Fibroblast of the aortic adventitia (primary cell): ENCODE results near the gene ERN2. TPM values are rescaled to one million over a fixed set of nuclear protein-coding genes. Genes with fewer than 3 reads are reported as not detected.
"Not testable (repeated sequence)": the region's sequence is repeated elsewhere in the genome, so short reads cannot be mapped to it uniquely, and the experiment has no call there.

Experiments
- DNase-seq: peaks from one replicate; pipeline ENCODE4 v3.0.0-alpha.2; 2010; ENCODE audit warnings: low read depth
- H3K4me3 ChIP-seq: 2 replicates; pipeline ENCODE4 v1.5.1; 2011; ENCODE audit warnings: low read depth, mild to moderate bottlenecking, control low read depth, low read length, moderate library complexity
- CTCF ChIP-seq: IDR thresholded peaks from 2 replicates; pipeline ENCODE4 v1.5.1; 2011; ENCODE audit warnings: mild to moderate bottlenecking, low read length, control low read depth, inconsistent platforms; ENCODE audit not compliant: insufficient read depth
- total RNA-seq: library from RNA; depleted of rRNA; stranded (reverse); fragments of >200 nt; gene quantifications from 2 replicates; pipeline ENCODE4 v1.2.3, GENCODE V29; 2012; ENCODE audit warnings: low replicate concordance

ERN2 gene
- total RNA-seq, 1 donor = not detected

DNA sequence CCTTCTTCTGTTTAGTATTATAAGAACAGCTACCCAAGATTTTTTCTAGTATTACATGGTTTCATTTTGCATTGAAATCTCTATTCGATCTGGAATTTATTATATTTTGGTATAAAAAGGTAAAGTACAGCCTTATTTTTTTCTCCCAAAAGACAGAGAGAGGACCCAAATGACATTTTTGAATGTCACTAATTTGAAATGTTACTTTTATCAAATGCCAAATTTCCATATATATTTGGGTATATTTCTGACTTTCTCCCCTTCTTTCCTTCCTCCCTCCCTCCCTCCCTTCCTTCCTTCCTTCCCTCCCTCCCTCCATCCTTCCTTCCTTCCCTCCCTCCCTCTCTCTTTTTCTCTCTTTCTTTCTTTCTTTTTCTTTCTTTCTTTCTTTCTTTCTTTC lies 35.6 kb upstream of the ERN2 start:
- no peak for TF ChIP-seq CTCF
- DNase-seq = no peak
- no peak overlapping the region for H3K4me3 ChIP-seq

- DNase-seq = no peak
- TF ChIP-seq CTCF = no peak
- H3K4me3 ChIP-seq = no peak overlapping the region
Measured at GRCh38 chr16:23745263-23745662, 32.2 kb upstream of the ERN2 start.

DNA sequence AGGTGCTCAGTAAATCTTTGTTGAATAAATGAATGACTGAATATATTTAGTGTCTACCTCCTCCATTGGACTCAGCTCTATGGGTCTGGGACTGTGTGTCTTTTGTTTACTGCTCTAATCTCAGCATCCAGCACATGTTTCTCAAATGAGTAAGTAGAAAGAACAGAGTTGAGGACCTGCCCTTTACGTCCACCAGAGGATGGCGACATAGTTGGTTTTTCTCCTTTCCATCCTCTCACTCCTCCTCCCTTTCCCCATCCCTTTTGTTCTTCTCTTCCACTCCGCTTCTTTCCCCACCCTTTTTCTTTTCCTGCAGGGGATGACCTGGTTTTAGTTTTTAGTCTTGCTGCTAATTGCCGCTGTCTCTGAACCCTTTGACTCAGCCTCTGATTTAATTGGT lies 29.7 kb upstream of the ERN2 start:
- TF ChIP-seq CTCF = no peak
- no peak overlapping the region for H3K4me3 ChIP-seq
- no peak for DNase-seq

DNA sequence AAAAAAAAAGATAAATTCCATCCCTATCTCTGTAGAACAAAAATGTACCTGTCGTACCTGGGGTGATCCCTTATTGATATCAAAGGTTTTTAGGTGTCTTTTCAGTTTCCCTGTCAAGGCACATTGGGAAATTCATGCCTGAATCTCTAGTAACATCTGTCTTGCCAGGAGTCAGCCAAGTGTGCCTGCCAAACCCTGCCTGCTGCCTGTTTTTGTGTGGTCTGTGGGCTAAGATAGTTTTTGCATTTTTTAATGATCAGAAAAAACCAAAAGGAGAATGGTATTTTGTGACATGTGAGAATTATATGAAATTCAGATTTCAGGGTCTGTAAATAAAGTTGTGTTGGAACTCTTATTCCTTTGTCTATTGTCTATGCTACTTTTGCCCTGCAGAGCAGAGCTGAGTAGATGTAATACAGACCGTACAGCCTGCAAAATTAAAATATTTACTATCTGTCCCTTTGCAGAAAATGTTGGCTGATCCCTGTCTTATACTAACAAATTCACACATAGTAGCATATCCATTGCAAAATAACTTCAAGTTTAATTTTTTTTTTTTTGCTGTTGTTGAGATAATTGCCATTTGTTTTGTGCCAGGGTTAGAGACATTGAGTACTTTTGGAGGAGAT lies 28.8 kb upstream of the ERN2 start:
- H3K4me3 ChIP-seq = no peak overlapping the region
- TF ChIP-seq CTCF = no peak
- DNase-seq = no peak

- DNase-seq = no peak
Measured at GRCh38 chr16:23739516-23739915, 26.5 kb upstream of the ERN2 start.

GRCh38 chr16:23737423-23738028 lies 24.5 kb upstream of the ERN2 start:
- H3K4me3 ChIP-seq, DNase-seq: not testable (repeated sequence)

More at GRCh38 chr16:23739516-23739915, 26.5 kb upstream of the ERN2 start:
- TF ChIP-seq CTCF = no peak
- H3K4me3 ChIP-seq = no peak overlapping the region

- peak overlapping the region; percentile 18 for H3K4me3 ChIP-seq
- DNase-seq = peak; percentile 5
- TF ChIP-seq CTCF = no peak
Measured at GRCh38 chr16:23734176-23734893, 21.3 kb upstream of the ERN2 start.
